Limb (tissue), 2 donors: ENCODE results near the gene OR5K1.

ENCODE experiments used
- DNase-seq, 2 donors: peaks; one replicate each; pipeline ENCODE4 v3.0.0-alpha.2; 2016; ENCODE audit errors: extremely low spot score in 2 of 2

The OR5K1 gene

GRCh38 chr3:98462901-98463300, at the start of gene OR5K1:
Gene OR5K1 (plus strand): TSS chr3:98463201. CDS start chr3:98469577, 6,376 bp downstream.
- DNase-seq: no peak

- no peak for DNase-seq
Measured at GRCh38 chr3:98432575-98432974, 30.4 kb upstream of the OR5K1 start.

- no peak for DNase-seq
Measured at GRCh38 chr3:98433764-98434163, 29.2 kb upstream of the OR5K1 start.

GRCh38 chr3:98434412-98434811, 28.6 kb upstream of the OR5K1 start:
- DNase-seq: no peak

GRCh38 chr3:98440283-98440682, 22.7 kb upstream of the OR5K1 start:
- DNase-seq: no peak

GRCh38 chr3:98445949-98446406, 17.0 kb upstream of the OR5K1 start:
- no peak for DNase-seq

- DNase-seq: no peak
Measured at GRCh38 chr3:98449606-98450193, 13.3 kb upstream of the OR5K1 start.

GRCh38 chr3:98450372-98450771, 12.6 kb upstream of the OR5K1 start:
- no peak for DNase-seq

GRCh38 chr3:98453827-98454226, 9.2 kb upstream of the OR5K1 start:
- no peak for DNase-seq

- no peak for DNase-seq
Measured at GRCh38 chr3:98454929-98455328, 8.1 kb upstream of the OR5K1 start.

- DNase-seq: no peak
Measured at GRCh38 chr3:98457543-98457942, 5.5 kb upstream of the OR5K1 start.

GRCh38 chr3:98460220-98460619, 2.8 kb upstream of the OR5K1 start:
- no peak for DNase-seq

- DNase-seq: no peak
Measured at GRCh38 chr3:98482717-98483482, 19.9 kb downstream of the OR5K1 start.

GRCh38 chr3:98483626-98484025, 20.6 kb downstream of the OR5K1 start:
- no peak for DNase-seq

- no peak for DNase-seq
Measured at GRCh38 chr3:98497381-98497780, 34.4 kb downstream of the OR5K1 start, which contains the start of gene OR5K2. Gene OR5K2 (plus strand): TSS chr3:98497681. CDS start chr3:98497681, 0 bp downstream.

GRCh38 chr3:98500019-98500418, 37.0 kb downstream of the OR5K1 start:
- no peak for DNase-seq

- DNase-seq: no peak
Measured at GRCh38 chr3:98501270-98501669, 38.3 kb downstream of the OR5K1 start.

GRCh38 chr3:98501863-98502576, 39.0 kb downstream of the OR5K1 start:
- no peak for DNase-seq

GRCh38 chr3:98504539-98504938, 41.5 kb downstream of the OR5K1 start:
- DNase-seq: no peak

- DNase-seq: no peak
Measured at GRCh38 chr3:98508582-98508981, 45.6 kb downstream of the OR5K1 start.

- DNase-seq: no peak
Measured at GRCh38 chr3:98512576-98512975, 49.6 kb downstream of the OR5K1 start.

- no peak for DNase-seq
Measured at GRCh38 chr3:98513091-98513511, 50.1 kb downstream of the OR5K1 start.
